Tongue (tissue), 2 donors: ENCODE results near the gene POU5F1. TPM values are rescaled to one million over a fixed set of nuclear protein-coding genes. Genes with fewer than 3 reads are reported as not detected.
"Not testable (repeated sequence)": the region's sequence is repeated elsewhere in the genome, so short reads cannot be mapped to it uniquely, and the experiment has no call there.

ENCODE experiments used
- DNase-seq: peaks from one replicate; pipeline ENCODE4 v3.0.0-alpha.2; 2015
- total RNA-seq: library from RNA; depleted of rRNA; stranded (reverse); fragments of >200 nt; gene quantifications from one replicate; pipeline ENCODE4 v1.2.3, GENCODE V29; 2014

Gene POU5F1
- total RNA-seq, 1 donor from 2014 or later: 7.5 TPM

GRCh38 chr6:31165064-31165832 is 5.2 kb downstream of the POU5F1 start:
- not testable (repeated sequence) for DNase-seq

GRCh38 chr6:31164475-31165063 is 5.9 kb downstream of the POU5F1 start:
- DNase-seq: not testable (repeated sequence)

- DNase-seq: no peak
Observed at GRCh38 chr6:31163922-31164321, 6.6 kb downstream of the POU5F1 start.

GRCh38 chr6:31162463-31163165 is 7.9 kb downstream of the POU5F1 start:
- no peak for DNase-seq

- no peak for DNase-seq
Observed at GRCh38 chr6:31161216-31162126, 9.0 kb downstream of the POU5F1 start.

- peak; percentile 7 for DNase-seq
Observed at GRCh38 chr6:31158863-31159855, 11.3 kb downstream of the POU5F1 start.

GRCh38 chr6:31158140-31158862 is 12.2 kb downstream of the POU5F1 start, which contains the start of gene TCF19:
Gene TCF19, plus strand, starts transcription at chr6:31158589. Its CDS starts 881 bp downstream, at chr6:31159470.
- peak; percentile 100 for DNase-seq

- peak; percentile 10 for DNase-seq
Observed at GRCh38 chr6:31157513-31158139, 12.9 kb downstream of the POU5F1 start, which contains the start of gene CCHCR1. Gene CCHCR1, minus strand, starts transcription at chr6:31157802. Its CDS starts 202 bp downstream, at chr6:31157600.

- no peak for DNase-seq
Observed at GRCh38 chr6:31156641-31157040, 13.8 kb downstream of the POU5F1 start.

GRCh38 chr6:31154436-31154835 is 16.0 kb downstream of the POU5F1 start:
- no peak for DNase-seq

- no peak for DNase-seq
Observed at GRCh38 chr6:31152781-31153180, 17.7 kb downstream of the POU5F1 start.

- no peak for DNase-seq
Observed at GRCh38 chr6:31149827-31150447, 20.5 kb downstream of the POU5F1 start.

- DNase-seq: no peak
Observed at GRCh38 chr6:31145386-31145785, 25.1 kb downstream of the POU5F1 start.

- no peak for DNase-seq
Observed at GRCh38 chr6:31144970-31145340, 25.5 kb downstream of the POU5F1 start.

GRCh38 chr6:31144296-31144969 is 26.0 kb downstream of the POU5F1 start:
- no peak for DNase-seq

- peak; percentile 58 for DNase-seq
Observed at GRCh38 chr6:31143148-31143547, 27.3 kb downstream of the POU5F1 start.

GRCh38 chr6:31142361-31142761 is 28.1 kb downstream of the POU5F1 start:
- peak; percentile 48 for DNase-seq

- DNase-seq: no peak
Observed at GRCh38 chr6:31140643-31141042, 29.8 kb downstream of the POU5F1 start.
